ENCODE data around the gene RAC3. TPM values are rescaled to one million over a fixed set of nuclear protein-coding genes. Genes with fewer than 3 reads are reported as not detected.

RAC3 gene
- total and polyA plus RNA-seq, 2 experiments from 2014 or later = 5.5 to 11.8 TPM

- WGBS (ENCODE audit: low lambda C conversion rate, missing lambda C conversion rate) = 93% methylated on average over 13 of the region's 14 CpGs
- Histone ChIP-seq H3K4me3 (no peak overlapping the region), H4K20me1 (ENCODE audit: insufficient read depth, poor library complexity, severe bottlenecking) (no peaks in the 10 kb centered on the region), H2AFZ (no peak overlapping the region), H3K4me1 (ENCODE audit: insufficient read depth) (peaks cover 19% of the 10 kb centered on the region), H3K9me2 (replicated peaks; ENCODE audit: insufficient read depth) (no peaks in the 10 kb centered on the region), H3K36me3 (replicated peaks; ENCODE audit: insufficient read depth, low read depth) (no peaks in the 10 kb centered on the region), H3K9me3 (ENCODE audit: low read depth) (no peaks in the 10 kb centered on the region), H3K27me3 (no peaks in the 10 kb centered on the region), H3K27ac (no peak overlapping the region), H3K79me2 (peaks cover 11% of the 10 kb centered on the region), H3K4me2 (no peak overlapping the region)
- TF ChIP-seq EZH2phosphoT487 (IDR thresholded peaks at IDR 0.05; ENCODE audit: low read depth, severe bottlenecking, unreplicated experiment) (no peak), EZH2 (IDR thresholded peaks at IDR 0.05; ENCODE audit: borderline replicate concordance) (no peak), CTCF (IDR thresholded peaks at IDR 0.05; ENCODE audit: poor library complexity) (no peak)
- no peak for DNase-seq (ENCODE audit: low spot score)
Observed at GRCh38 chr17:82020572-82021106, 10.8 kb upstream of the RAC3 start.

- WGBS (ENCODE audit: low lambda C conversion rate, missing lambda C conversion rate) = 71% methylated on average over 24 of the region's 25 CpGs
- no peak overlapping the region for H2AFZ ChIP-seq
Observed at GRCh38 chr17:82021107-82021899, 10.2 kb upstream of the RAC3 start.

DNA sequence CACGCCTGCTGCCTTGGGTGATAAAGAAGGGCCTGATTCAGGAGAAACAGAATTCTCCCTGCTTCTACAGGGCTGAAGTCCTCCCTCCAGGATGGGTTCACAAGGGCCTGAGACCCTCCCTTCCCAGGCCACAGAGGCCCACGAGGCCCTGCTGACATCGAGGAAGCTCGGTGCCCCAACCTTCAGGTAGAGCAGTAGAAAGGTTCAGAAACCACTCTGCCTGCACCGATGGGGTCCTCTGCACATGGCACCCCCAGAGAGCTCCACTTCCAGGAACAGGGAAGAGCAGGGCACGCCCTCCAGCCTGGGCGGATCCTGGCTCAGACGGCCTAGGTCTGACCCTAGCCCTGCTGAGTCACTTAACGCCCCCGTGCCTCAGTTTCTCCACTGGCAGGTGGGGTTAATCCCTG lies 9.6 kb upstream of the RAC3 start:
- H4K20me1 ChIP-seq (ENCODE audit: insufficient read depth, poor library complexity, severe bottlenecking) = no peaks in the 10 kb centered on the region
- no peak for DNase-seq (ENCODE audit: low spot score)
- H2AFZ ChIP-seq = no peak overlapping the region
- 19% methylated on average over 10 of the region's 10 CpGs for WGBS (ENCODE audit: low lambda C conversion rate, missing lambda C conversion rate)
- peak overlapping the region; percentile 90 for H3K4me2 ChIP-seq
- no peaks in the 10 kb centered on the region for H3K9me2 ChIP-seq (replicated peaks; ENCODE audit: insufficient read depth)
- no peak for TF ChIP-seq EZH2phosphoT487 (IDR thresholded peaks at IDR 0.05; ENCODE audit: low read depth, severe bottlenecking, unreplicated experiment)
- no peak for TF ChIP-seq EZH2 (IDR thresholded peaks at IDR 0.05; ENCODE audit: borderline replicate concordance)
- no peak for TF ChIP-seq CTCF (IDR thresholded peaks at IDR 0.05; ENCODE audit: poor library complexity)
- H3K9me3 ChIP-seq (ENCODE audit: low read depth) = no peaks in the 10 kb centered on the region
- no peaks in the 10 kb centered on the region for H3K36me3 ChIP-seq (replicated peaks; ENCODE audit: insufficient read depth, low read depth)
- H3K27me3 ChIP-seq = no peaks in the 10 kb centered on the region
- H3K4me3 ChIP-seq = peak overlapping the region; percentile 32
- H3K27ac ChIP-seq = no peak overlapping the region
- H3K79me2 ChIP-seq = peaks cover 11% of the 10 kb centered on the region
- peaks cover 19% of the 10 kb centered on the region for H3K4me1 ChIP-seq (ENCODE audit: insufficient read depth)

More at GRCh38 chr17:82021107-82021899, 10.2 kb upstream of the RAC3 start:
- H3K9me3 ChIP-seq (ENCODE audit: low read depth) = no peaks in the 10 kb centered on the region
- TF ChIP-seq EZH2 (IDR thresholded peaks at IDR 0.05; ENCODE audit: borderline replicate concordance) (no peak), EZH2phosphoT487 (IDR thresholded peaks at IDR 0.05; ENCODE audit: low read depth, severe bottlenecking, unreplicated experiment) (no peak), CTCF (IDR thresholded peaks at IDR 0.05; ENCODE audit: poor library complexity) (peak; percentile 64)
- H4K20me1 ChIP-seq (ENCODE audit: insufficient read depth, poor library complexity, severe bottlenecking) = no peaks in the 10 kb centered on the region
- peak; percentile 77 for DNase-seq (ENCODE audit: low spot score)
- H3K9me2 ChIP-seq (replicated peaks; ENCODE audit: insufficient read depth) = no peaks in the 10 kb centered on the region
- H3K79me2 ChIP-seq = peaks cover 11% of the 10 kb centered on the region
- H3K4me2 ChIP-seq = peak overlapping the region; percentile 90
- no peaks in the 10 kb centered on the region for H3K36me3 ChIP-seq (replicated peaks; ENCODE audit: insufficient read depth, low read depth)
- H3K27ac ChIP-seq = no peak overlapping the region
- H3K4me3 ChIP-seq = no peak overlapping the region
- peaks cover 19% of the 10 kb centered on the region for H3K4me1 ChIP-seq (ENCODE audit: insufficient read depth)
- H3K27me3 ChIP-seq = no peaks in the 10 kb centered on the region
